ENCODE measurements around the gene C2orf68. TPM values are rescaled to one million over a fixed set of nuclear protein-coding genes. Genes with fewer than 3 reads are reported as not detected.

The C2orf68 gene
- polyA plus RNA-seq, 3 donors, result 24.2 to 32.9 (median 30.7) TPM

- H3K4me1 ChIP-seq (ENCODE audit: control insufficient read depth in 1 of 2, insufficient read depth in 2 of 2, low read length in 2 of 2), result peaks cover 27 to 43% of the 10 kb centered on the region in 2 donors
- H3K27ac ChIP-seq (ENCODE audit: low read depth in 1 of 2, low read length in 2 of 2), result peak overlapping the region in 1 of 2 donors; percentile 8
- intact Hi-C loops (cut with micrococcal nuclease), result no loop called here
- H3K4me1 Mint-ChIP-seq, result peaks cover 51% of the 10 kb centered on the region
- no peak overlapping the region for H3K9ac ChIP-seq (ENCODE audit: insufficient read depth, low read length, poor library complexity, severe bottlenecking)
- H3K9me3 Mint-ChIP-seq, result no peaks in the 10 kb centered on the region
- peaks cover 63% of the 10 kb centered on the region for H4K20me1 ChIP-seq (ENCODE audit: insufficient read depth, low read length)
- H3K4me3 ChIP-seq (replicated peaks in 1 of 3; ENCODE audit: low read depth in 2 of 3, low read length in 3 of 3), result no peak overlapping the region
- no peak overlapping the region for H2AFZ ChIP-seq (ENCODE audit: insufficient read depth, low read depth, low read length, poor library complexity, severe bottlenecking)
- no peak for DNase-seq
- H3K9me3 ChIP-seq (replicated peaks in 1 of 2; ENCODE audit: control insufficient read depth in 1 of 2, insufficient read depth in 1 of 2, low read length in 2 of 2), result no peaks in the 10 kb centered on the region
- TF ChIP-seq CTCF (IDR thresholded peaks at IDR 0.05), result no peak
- H3K4me3 Mint-ChIP-seq, result no peak overlapping the region
- H3K27me3 ChIP-seq (ENCODE audit: control insufficient read depth in 2 of 2, insufficient read depth in 2 of 2, low read length in 2 of 2), result no peaks in the 10 kb centered on the region
- peaks cover 21 to 43% of the 10 kb centered on the region in 2 donors for H3K36me3 ChIP-seq (replicated peaks in 1 of 2; ENCODE audit: control insufficient read depth in 1 of 2, insufficient read depth in 2 of 2, low read length in 2 of 2)
- peaks cover 20% of the 10 kb centered on the region for H3K79me2 ChIP-seq (ENCODE audit: insufficient read depth, low read length)
- no peak overlapping the region for H3K27ac Mint-ChIP-seq
- H3K4me2 ChIP-seq (replicated peaks; ENCODE audit: extremely low read depth, low read length, poor library complexity, severe bottlenecking), result no peak overlapping the region
- H3K36me3 Mint-ChIP-seq, result peaks cover 26 to 39% of the 10 kb centered on the region in 2 donors
- H3K27me3 Mint-ChIP-seq (ENCODE audit: low read depth in 3 of 3), result peaks cover 0 to 4% (median 1%) of the 10 kb centered on the region in 3 donors
- 71% methylated on average over 1 of the region's 4 CpGs for WGBS (ENCODE audit: insufficient coverage)
These were observed 6.3 kb downstream of the C2orf68 start for GRCh38 chr2:85605406-85606115.

- 94% methylated on average over 2 of the region's 6 CpGs for WGBS (ENCODE audit: insufficient coverage)
These were observed 7.1 kb downstream of the C2orf68 start for GRCh38 chr2:85604568-85605339.

More at GRCh38 chr2:85604568-85605339, 7.1 kb downstream of the C2orf68 start:
- Mint-ChIP-seq H3K36me3 (peaks cover 28 to 33% of the 10 kb centered on the region in 2 donors), H3K27me3 (ENCODE audit: low read depth in 3 of 3) (peaks cover under 1 to 4% (median 3%) of the 10 kb centered on the region in 3 donors), H3K4me3 (no peak overlapping the region), H3K27ac (no peak overlapping the region), H3K4me1 (peaks cover 46% of the 10 kb centered on the region), H3K9me3 (no peaks in the 10 kb centered on the region)
- Histone ChIP-seq H3K4me3 (replicated peaks in 1 of 3; ENCODE audit: low read depth in 2 of 3, low read length in 3 of 3) (no peak overlapping the region), H3K27me3 (ENCODE audit: control insufficient read depth in 2 of 2, insufficient read depth in 2 of 2, low read length in 2 of 2) (no peaks in the 10 kb centered on the region), H3K4me2 (replicated peaks; ENCODE audit: extremely low read depth, low read length, poor library complexity, severe bottlenecking) (no peak overlapping the region), H3K9ac (ENCODE audit: insufficient read depth, low read length, poor library complexity, severe bottlenecking) (no peak overlapping the region), H3K9me3 (replicated peaks in 1 of 2; ENCODE audit: control insufficient read depth in 1 of 2, insufficient read depth in 1 of 2, low read length in 2 of 2) (no peaks in the 10 kb centered on the region), H3K27ac (ENCODE audit: low read depth in 1 of 2, low read length in 2 of 2) (no peak overlapping the region), H3K36me3 (replicated peaks in 1 of 2; ENCODE audit: control insufficient read depth in 1 of 2, insufficient read depth in 2 of 2, low read length in 2 of 2) (peaks cover 21 to 47% of the 10 kb centered on the region in 2 donors), H2AFZ (ENCODE audit: insufficient read depth, low read depth, low read length, poor library complexity, severe bottlenecking) (no peak overlapping the region), H4K20me1 (ENCODE audit: insufficient read depth, low read length) (peaks cover 61% of the 10 kb centered on the region), H3K4me1 (ENCODE audit: control insufficient read depth in 1 of 2, insufficient read depth in 2 of 2, low read length in 2 of 2) (peaks cover 23 to 37% of the 10 kb centered on the region in 2 donors), H3K79me2 (ENCODE audit: insufficient read depth, low read length) (peaks cover 14% of the 10 kb centered on the region)
- TF ChIP-seq CTCF (IDR thresholded peaks at IDR 0.05), result no peak
- intact Hi-C loops (cut with micrococcal nuclease), result loop anchor here (5.0 kb wide), 2 partner anchors 37 to 42 kb away; partner anchors contain the start of gene GGCX (in 1 of the 2)
- no peak for DNase-seq

Measured in CD14-positive monocyte (primary cell).